CD4-positive, CD25-positive, alpha-beta regulatory T cell (primary cell): ENCODE measurements around the gene ATG4C. TPM values are rescaled to one million over a fixed set of nuclear protein-coding genes. Genes with fewer than 3 reads are reported as not detected.
"Not testable (repeated sequence)": the region's sequence is repeated elsewhere in the genome, so short reads cannot be mapped to it uniquely, and the experiment has no call there.

ENCODE experiments used
- ATAC-seq, 2 donors: fragments of 150-1000 bp; cut with Tn5 transposase; one replicate each; pipeline ENCODE4 v1.10.0; 2021; ENCODE audit warnings: low read depth in 2 of 2, moderate number of reproducible peaks in 2 of 2, moderate library complexity in 1 of 2
- DNase-seq, 3 donors: peaks; one replicate each; pipeline versions ENCODE4 v3.0.0 to v3.0.0-alpha.2; 2012 to 2022; ENCODE audit warnings: mixed read lengths in 1 of 3
- H3K27ac ChIP-seq: one replicate; pipeline ENCODE4 v1.7.0; 2013; ENCODE audit warnings: mild to moderate bottlenecking, low read length; ENCODE audit not compliant: insufficient read depth, poor library complexity, severe bottlenecking
- H3K27me3 ChIP-seq: one replicate; pipeline ENCODE4 v1.7.0; 2013; ENCODE audit warnings: low read length; ENCODE audit not compliant: control insufficient read depth, insufficient read depth
- H3K36me3 ChIP-seq: one replicate; pipeline ENCODE4 v1.7.0; 2013; ENCODE audit warnings: mild to moderate bottlenecking, low read length, moderate library complexity; ENCODE audit not compliant: control insufficient read depth, insufficient read depth
- H3K4me1 ChIP-seq: 2 replicates; pipeline ENCODE4 v1.7.0; 2013; ENCODE audit warnings: mild to moderate bottlenecking, low read length; ENCODE audit not compliant: insufficient read depth, control insufficient read depth, poor library complexity, severe bottlenecking
- H3K4me3 ChIP-seq: one replicate; pipeline ENCODE4 v1.7.0; 2013; ENCODE audit warnings: low read depth, mild to moderate bottlenecking, low read length, moderate library complexity
- H3K9me3 ChIP-seq, 2 experiments: 1 replicate in 1 of 2; 2 replicates in 1 of 2; pipeline ENCODE4 v1.7.0; 2013; ENCODE audit warnings: low read length in 2 of 2, mild to moderate bottlenecking in 1 of 2, moderate library complexity in 1 of 2; ENCODE audit not compliant: control insufficient read depth in 2 of 2
- H3K27ac Mint-ChIP-seq, 3 donors: one replicate each; pipeline ENCODE4 v1.8.0; 2020 to 2022; ENCODE audit warnings: mild to moderate bottlenecking in 3 of 3, mixed read lengths in 3 of 3, moderate library complexity in 2 of 3
- H3K27me3 Mint-ChIP-seq: one replicate; pipeline ENCODE4 v1.8.0; 2022; ENCODE audit warnings: mild to moderate bottlenecking, mixed read lengths
- H3K36me3 Mint-ChIP-seq: one replicate; pipeline ENCODE4 v1.8.0; 2020; ENCODE audit warnings: mixed read lengths
- H3K4me1 Mint-ChIP-seq, 4 donors: one replicate each; pipeline ENCODE4 v1.8.0; 2020 to 2022; ENCODE audit warnings: mixed read lengths in 4 of 4, mild to moderate bottlenecking in 1 of 4
- H3K4me3 Mint-ChIP-seq, 4 donors: one replicate each; pipeline ENCODE4 v1.8.0; 2020 to 2022; ENCODE audit warnings: mild to moderate bottlenecking in 4 of 4, mixed read lengths in 4 of 4, moderate library complexity in 3 of 4
- H3K9me3 Mint-ChIP-seq, 7 donors: one replicate each; pipeline ENCODE4 v1.8.0; 2020 to 2022; ENCODE audit warnings: mixed read lengths in 7 of 7, mild to moderate bottlenecking in 3 of 7, moderate library complexity in 2 of 7
- polyA plus RNA-seq, 4 donors: library from polyadenylated mRNA; unstranded; fragments of 300-500 nt; fragmentation: Illumina TruSeq; gene quantifications; one replicate each; pipeline ENCODE4 v1.2.3, GENCODE V29; 2021
- total RNA-seq: library from RNA; stranded (reverse); gene quantifications from one replicate; pipeline ENCODE4 v1.2.3, GENCODE V29; 2022

ATG4C gene
- total and polyA plus RNA-seq, 5 donors from 2014 or later: 5.3 to 16.9 (median 11.7) TPM

DNA sequence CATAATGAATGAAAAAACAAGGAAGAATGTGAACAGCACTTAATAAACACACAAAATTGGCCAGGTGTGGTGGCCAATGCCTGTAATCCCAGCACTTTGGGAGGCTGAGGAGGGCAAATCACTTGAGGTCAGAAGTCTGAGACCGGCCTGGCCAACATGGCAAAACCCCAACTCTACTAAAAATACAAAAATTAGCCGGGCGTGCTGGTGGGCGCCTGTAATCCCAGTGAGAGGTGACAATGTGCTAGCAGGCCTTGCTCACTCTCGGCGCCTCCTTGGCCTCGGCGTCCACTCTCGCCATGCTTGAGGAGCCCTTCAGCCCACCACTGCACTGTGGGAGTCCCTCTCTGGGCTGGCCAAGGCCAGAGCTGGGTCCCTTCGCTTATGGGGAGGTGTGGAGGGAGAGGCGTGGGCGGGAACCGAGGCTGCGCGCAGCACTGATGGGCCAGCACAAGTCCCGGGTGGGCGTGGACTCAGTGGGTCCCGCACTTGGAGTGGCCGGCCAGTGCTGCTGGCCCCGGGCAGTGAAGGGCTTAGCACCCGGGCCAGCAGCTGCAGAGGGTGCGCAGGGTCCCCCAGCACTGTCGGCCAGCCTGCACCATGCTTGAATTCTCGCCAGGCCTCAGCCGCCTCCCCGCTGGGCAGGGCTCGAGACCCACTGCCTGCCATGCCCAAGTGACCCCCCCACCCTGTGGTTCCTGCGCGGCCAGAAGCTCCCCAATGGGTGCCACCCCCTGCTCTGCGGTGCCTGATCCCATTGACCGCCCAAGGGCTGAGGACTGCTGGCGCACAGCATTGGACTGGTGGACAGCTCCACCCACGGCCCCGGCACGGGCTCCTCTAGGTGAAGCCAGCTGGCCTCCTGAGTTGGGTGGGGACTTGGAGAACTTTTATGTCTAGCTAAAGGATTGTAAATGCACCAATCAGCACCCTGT is 30.6 kb upstream of the ATG4C start:
- Mint-ChIP-seq H3K36me3 (no peaks in the 10 kb centered on the region), H3K27ac (no peak overlapping the region), H3K4me1 (no peaks in the 10 kb centered on the region), H3K4me3 (no peak overlapping the region), H3K27me3 (no peaks in the 10 kb centered on the region), H3K9me3 (no peaks in the 10 kb centered on the region)
- ATAC-seq (no peak), DNase-seq (no peak)
- no peaks in the 10 kb centered on the region for H3K9me3 ChIP-seq
- no peaks in the 10 kb centered on the region for H3K4me1 ChIP-seq
- H3K27ac ChIP-seq: no peak overlapping the region
- H3K36me3 ChIP-seq: no peaks in the 10 kb centered on the region
- H3K4me3 ChIP-seq: no peak overlapping the region
- peaks cover 3% of the 10 kb centered on the region for H3K27me3 ChIP-seq

DNA sequence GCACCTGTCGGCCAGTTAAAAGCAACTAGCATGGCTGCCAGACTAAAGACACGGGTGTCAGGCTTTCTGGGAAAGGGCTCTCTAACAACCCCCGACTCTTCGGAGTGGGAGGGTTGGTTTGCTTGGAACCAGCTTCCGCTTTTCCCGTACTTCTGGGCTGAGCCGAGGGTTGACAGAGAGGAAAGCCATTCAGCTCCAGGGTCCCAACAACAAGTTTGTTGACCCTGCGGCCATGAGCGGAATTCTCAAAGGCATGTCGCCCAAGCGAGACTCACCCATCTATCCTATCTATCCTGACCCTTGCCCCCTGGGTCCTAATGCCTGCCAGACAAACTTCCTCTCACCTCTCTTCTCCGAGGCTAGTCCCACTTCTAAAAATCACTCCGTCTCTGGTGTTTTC is 29.0 kb upstream of the ATG4C start:
- not testable (repeated sequence) for ATAC-seq, H3K27ac ChIP-seq, DNase-seq, H3K4me3 Mint-ChIP-seq, H3K9me3 Mint-ChIP-seq, H3K9me3 ChIP-seq, H3K27ac Mint-ChIP-seq, H3K4me1 Mint-ChIP-seq, H3K4me3 ChIP-seq, H3K27me3 ChIP-seq, H3K4me1 ChIP-seq, H3K36me3 Mint-ChIP-seq, H3K36me3 ChIP-seq, H3K27me3 Mint-ChIP-seq

DNA sequence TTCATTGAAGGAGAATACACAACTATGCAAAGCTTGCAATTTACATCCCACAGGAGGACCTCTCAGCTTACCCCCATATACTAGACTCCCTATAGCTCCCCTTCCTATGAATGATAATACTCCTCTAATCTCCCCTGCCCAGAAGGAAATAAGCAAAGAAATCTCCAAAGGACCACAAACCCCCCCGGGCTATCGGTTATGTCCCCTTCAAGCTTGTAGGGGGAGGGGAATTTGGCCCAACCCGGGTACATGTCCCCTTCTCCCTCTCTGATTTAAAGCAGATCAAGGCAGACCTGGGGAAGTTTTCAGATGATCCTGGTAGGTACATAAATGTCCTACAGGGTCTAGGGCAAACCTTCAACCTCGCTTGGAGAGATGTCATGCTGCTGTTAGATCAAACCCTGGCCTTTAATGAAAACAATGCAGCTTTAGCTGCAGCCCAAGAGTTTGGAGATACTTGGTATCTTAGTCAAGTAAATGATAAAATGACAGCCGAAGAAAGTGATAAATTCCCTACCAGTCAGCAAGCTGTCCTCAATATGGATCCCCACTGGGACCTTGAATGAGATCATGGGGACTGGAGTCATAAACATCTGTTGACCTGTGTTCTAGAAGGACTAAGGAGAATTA is 27.6 kb upstream of the ATG4C start:
- not testable (repeated sequence) for H3K27ac Mint-ChIP-seq, H3K9me3 ChIP-seq, H3K4me1 Mint-ChIP-seq, H3K4me1 ChIP-seq, H3K36me3 ChIP-seq, ATAC-seq, H3K27me3 ChIP-seq, H3K4me3 Mint-ChIP-seq, H3K27ac ChIP-seq, H3K27me3 Mint-ChIP-seq, DNase-seq, H3K4me3 ChIP-seq, H3K9me3 Mint-ChIP-seq, H3K36me3 Mint-ChIP-seq

DNA sequence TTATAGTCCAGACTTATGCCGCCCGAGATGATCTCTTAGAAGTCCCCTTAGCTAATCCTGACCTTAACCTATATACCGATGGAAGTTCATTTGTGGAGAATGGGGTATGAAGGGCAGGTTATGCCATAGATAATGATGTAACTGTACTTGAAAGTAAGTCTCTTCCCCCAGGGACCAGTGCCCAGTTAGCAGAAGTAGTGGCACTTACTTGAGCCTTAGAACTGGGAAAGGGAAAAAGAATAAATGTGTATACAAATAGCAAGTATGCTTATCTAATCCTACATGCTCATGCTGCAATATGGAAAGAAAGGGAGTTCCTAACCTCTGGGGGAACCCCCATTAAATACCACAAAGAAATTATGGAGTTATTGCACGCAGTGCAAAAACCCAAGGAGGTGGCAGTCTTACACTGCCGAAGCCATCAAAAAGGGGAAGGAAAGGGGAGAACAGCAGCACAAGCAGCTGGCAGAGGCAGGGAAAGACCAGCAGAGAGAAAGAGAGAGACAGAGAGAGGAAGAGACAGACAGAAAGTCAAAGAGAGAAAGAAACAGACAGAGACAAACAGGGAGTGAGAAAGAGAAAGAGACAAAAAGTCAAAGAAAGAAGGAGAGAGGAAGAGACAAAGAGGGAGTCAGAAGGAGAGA is 24.6 kb upstream of the ATG4C start:
- not testable (repeated sequence) for H3K27me3 Mint-ChIP-seq, H3K4me3 ChIP-seq, ATAC-seq, H3K27ac ChIP-seq, H3K9me3 ChIP-seq, H3K27ac Mint-ChIP-seq, H3K9me3 Mint-ChIP-seq, H3K36me3 Mint-ChIP-seq, H3K4me1 ChIP-seq, H3K4me1 Mint-ChIP-seq, H3K4me3 Mint-ChIP-seq, DNase-seq, H3K27me3 ChIP-seq, H3K36me3 ChIP-seq

DNA sequence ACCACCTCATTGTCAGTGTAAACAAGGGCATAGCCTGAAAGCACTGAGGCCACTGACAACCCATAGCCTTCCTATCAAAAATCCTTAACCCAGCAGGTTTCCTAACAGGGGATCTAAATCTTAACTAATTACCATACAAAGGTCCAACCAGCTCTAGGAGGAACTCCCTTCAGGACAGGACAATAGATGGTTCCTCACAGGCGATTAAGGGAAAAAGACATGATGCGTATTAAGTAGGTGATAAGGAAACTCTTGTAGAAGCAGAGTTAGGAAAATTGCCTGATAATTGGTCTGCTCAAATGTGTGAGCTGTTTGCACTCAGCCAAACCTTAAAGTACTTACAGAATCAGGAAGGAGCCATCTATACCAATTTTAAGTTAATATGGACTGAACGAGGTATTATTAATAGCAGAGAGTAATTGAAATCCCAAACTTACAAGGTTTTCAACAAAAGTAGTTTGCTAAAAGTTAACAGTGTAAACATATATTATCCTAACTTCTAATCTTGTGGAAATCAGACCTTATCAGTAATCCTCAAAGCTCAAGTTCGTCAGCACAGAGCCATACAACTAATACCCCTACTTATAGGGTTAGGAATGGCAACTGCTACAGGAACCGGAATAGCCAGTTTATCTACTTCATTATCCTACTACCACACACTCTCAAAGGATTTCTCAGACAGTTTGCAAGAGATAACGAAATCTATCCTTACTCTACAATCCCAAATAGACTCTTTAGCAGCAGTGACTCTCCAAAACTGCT is 23.7 kb upstream of the ATG4C start:
- H3K27me3 ChIP-seq, ATAC-seq, H3K36me3 Mint-ChIP-seq, H3K27me3 Mint-ChIP-seq, DNase-seq, H3K4me1 Mint-ChIP-seq, H3K4me1 ChIP-seq, H3K4me3 ChIP-seq, H3K4me3 Mint-ChIP-seq, H3K36me3 ChIP-seq, H3K9me3 ChIP-seq, H3K27ac ChIP-seq, H3K9me3 Mint-ChIP-seq, H3K27ac Mint-ChIP-seq: not testable (repeated sequence)

DNA sequence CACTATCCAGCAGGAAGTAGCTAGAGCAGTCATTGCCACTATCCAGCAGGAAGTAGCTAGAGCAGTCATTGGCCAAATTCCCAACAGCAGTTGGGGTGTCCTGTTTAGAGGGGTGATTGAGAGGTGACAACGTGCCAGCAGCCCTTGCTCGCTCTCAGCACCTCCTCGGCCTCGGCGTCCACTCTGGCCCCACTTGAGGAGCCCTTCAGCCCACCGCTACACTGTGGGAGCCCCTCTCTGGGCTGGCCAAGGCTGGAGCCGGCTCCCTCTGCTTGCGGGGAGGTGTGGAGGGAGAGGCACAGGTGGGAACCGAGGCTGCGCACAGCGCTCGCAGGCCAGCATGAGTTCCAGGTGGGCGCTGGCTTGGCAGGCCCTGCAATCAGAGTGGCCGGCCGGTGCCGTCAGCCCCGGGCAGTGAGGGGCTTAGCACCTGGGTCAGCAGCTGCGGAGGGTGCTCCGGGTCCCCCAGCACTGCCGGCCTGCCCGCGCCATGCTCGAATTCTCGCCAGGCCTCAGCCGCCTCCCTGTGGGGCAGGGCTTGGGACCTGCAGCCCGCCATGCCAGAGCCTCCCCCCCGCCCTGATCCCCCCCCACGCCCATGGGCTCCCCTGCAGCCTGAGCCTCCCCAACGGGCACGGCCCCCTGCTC is 22.6 kb upstream of the ATG4C start:
- H3K4me3 Mint-ChIP-seq, H3K27me3 Mint-ChIP-seq, H3K9me3 Mint-ChIP-seq, H3K4me3 ChIP-seq, ATAC-seq, H3K9me3 ChIP-seq, H3K36me3 ChIP-seq, H3K27ac Mint-ChIP-seq, H3K4me1 ChIP-seq, DNase-seq, H3K27ac ChIP-seq, H3K36me3 Mint-ChIP-seq, H3K4me1 Mint-ChIP-seq, H3K27me3 ChIP-seq: not testable (repeated sequence)

DNA sequence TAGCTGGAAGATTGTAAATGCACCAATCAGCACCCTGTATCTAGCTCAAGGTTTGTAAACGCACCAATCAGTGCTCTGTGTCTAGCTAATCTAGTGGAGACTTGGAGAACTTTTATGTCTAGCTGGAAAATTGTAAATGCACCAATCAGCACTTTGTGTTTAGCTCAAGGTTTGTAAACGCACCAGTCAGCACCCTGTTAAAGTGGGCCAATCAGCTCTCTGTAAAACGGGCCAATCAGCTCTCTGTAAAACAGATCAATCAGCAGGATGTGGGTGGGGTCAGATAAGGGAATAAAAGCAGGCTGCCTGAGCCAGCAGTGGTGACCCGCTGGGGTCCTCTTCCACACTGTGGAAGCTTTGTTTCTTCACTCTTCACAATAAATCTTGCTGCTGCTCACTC is 21.9 kb upstream of the ATG4C start:
- H3K4me1 ChIP-seq, DNase-seq, H3K9me3 Mint-ChIP-seq, H3K36me3 Mint-ChIP-seq, H3K9me3 ChIP-seq, H3K27ac ChIP-seq, ATAC-seq, H3K27me3 ChIP-seq, H3K4me3 ChIP-seq, H3K4me3 Mint-ChIP-seq, H3K27ac Mint-ChIP-seq, H3K4me1 Mint-ChIP-seq, H3K36me3 ChIP-seq, H3K27me3 Mint-ChIP-seq: not testable (repeated sequence)
